SK-N-SH (cell line): ENCODE results near the gene ARPC5. TPM values are rescaled to one million over a fixed set of nuclear protein-coding genes. Genes with fewer than 3 reads are reported as not detected.

ENCODE experiments used
- CTCF ChIA-PET: fragments of 300-600, 350-600 bp; formaldehyde crosslinking; extraction: SDS; loops from one replicate; lab custom pipeline; 2021; lab: Yijun Ruan, JAX
- POLR2A ChIA-PET: fragments of 350-600 bp; sonication (Branson Sonifier 250); formaldehyde crosslinking; extraction: SDS; loops from one replicate; lab custom pipeline; 2020; ENCODE audit warnings: antibody characterized with exemption, inconsistent platforms; lab: Yijun Ruan, JAX
- DNase-seq: peaks from one replicate; pipeline ENCODE4 v3.0.0; 2012
- H2AFZ ChIP-seq: fragments of 200-600 bp; sonication (generic); 2 replicates; pipeline ENCODE4 v1.8.1; 2016; ENCODE audit warnings: antibody characterized with exemption, mild to moderate bottlenecking, low read depth
- H3F3A ChIP-seq: fragments of 200-600 bp; sonication (generic); replicated peaks from 2 replicates; pipeline ENCODE3; 2016; ENCODE audit warnings: antibody characterized with exemption, mild to moderate bottlenecking; ENCODE audit not compliant: insufficient read depth
- H3K27ac ChIP-seq, 2 experiments: fragments of 200-500 bp in 1 of 2; fragments of 200-600 bp in 1 of 2; sonication (Bioruptor generic) in 1 of 2; sonication (generic), shearing (Covaris generic) in 1 of 2; 2 replicates each; pipeline versions ENCODE4 v1.5.1 to v1.6.1; 2014 to 2016; ENCODE audit warnings: low read depth in 2 of 2, inconsistent platforms in 1 of 2, low read length in 1 of 2, mild to moderate bottlenecking in 1 of 2, mixed read lengths in 1 of 2
- H3K27me3 ChIP-seq: fragments of 200-600 bp; sonication (generic), shearing (Covaris generic); 2 replicates; pipeline ENCODE4 v1.6.1; 2016; ENCODE audit warnings: mixed run types; ENCODE audit not compliant: insufficient read depth
- H3K36me3 ChIP-seq, 2 experiments: fragments of 200-500 bp in 1 of 2; fragments of 200-600 bp in 1 of 2; sonication (Bioruptor generic) in 1 of 2; sonication (generic) in 1 of 2; replicated peaks in 1 of 2; 2 replicates each; pipeline versions ENCODE3 to v1.5.1; 2014 to 2016; ENCODE audit warnings: low read length in 1 of 2, mild to moderate bottlenecking in 1 of 2; ENCODE audit not compliant: insufficient read depth in 2 of 2, control insufficient read depth in 1 of 2
- H3K4me1 ChIP-seq, 2 experiments: fragments of 200-500 bp in 1 of 2; fragments of 200-600 bp in 1 of 2; sonication (Bioruptor generic) in 1 of 2; sonication (generic), shearing (Covaris generic) in 1 of 2; 2 replicates each; pipeline versions ENCODE4 v1.5.1 to v1.6.1; 2014 to 2016; ENCODE audit warnings: low read depth in 1 of 2, low read length in 1 of 2, mixed run types in 1 of 2; ENCODE audit not compliant: insufficient read depth in 2 of 2, control insufficient read depth in 1 of 2
- H3K4me2 ChIP-seq: fragments of 200-600 bp; sonication (generic), shearing (Covaris generic); 2 replicates; pipeline ENCODE4 v1.6.1; 2017; ENCODE audit warnings: mixed run types
- H3K4me3 ChIP-seq, 2 experiments: fragments of 200-500 bp in 1 of 2; fragments of 200-600 bp in 1 of 2; sonication (Bioruptor generic) in 1 of 2; sonication (generic), shearing (Covaris generic) in 1 of 2; 2 replicates each; pipeline versions ENCODE4 v1.5.1 to v1.8.1; 2014 to 2016; ENCODE audit warnings: low read depth in 2 of 2, inconsistent platforms in 1 of 2, low read length in 1 of 2, mild to moderate bottlenecking in 1 of 2, mixed read lengths in 1 of 2, moderate library complexity in 1 of 2
- H3K79me2 ChIP-seq: fragments of 200-600 bp; sonication (generic); 2 replicates; pipeline ENCODE4 v1.8.1; 2017; ENCODE audit warnings: mild to moderate bottlenecking; ENCODE audit not compliant: insufficient read depth
- H3K9ac ChIP-seq: fragments of 200-600 bp; sonication (generic); 2 replicates; pipeline ENCODE4 v1.6.1; 2017; ENCODE audit warnings: mixed run types
- H3K9me2 ChIP-seq: fragments of 200-600 bp; sonication (generic); 2 replicates; pipeline ENCODE4 v1.6.1; 2017; ENCODE audit warnings: mixed run types
- H3K9me3 ChIP-seq: fragments of 200-600 bp; sonication (generic); 2 replicates; pipeline ENCODE4 v1.6.1; 2017; ENCODE audit warnings: mixed run types, mild to moderate bottlenecking, moderate library complexity
- H4K20me1 ChIP-seq: fragments of 200-600 bp; sonication (generic); 2 replicates; pipeline ENCODE4 v1.6.1; 2017; ENCODE audit warnings: mild to moderate bottlenecking, mixed run types; ENCODE audit not compliant: insufficient read depth
- CHD2 ChIP-seq: fragments of 150-350 bp; IDR thresholded peaks from 2 replicates; pipeline ENCODE4 v1.6.1; 2018; ENCODE audit warnings: low read length; ENCODE audit not compliant: partially characterized antibody
- CTCF ChIP-seq: fragments of 200-600 bp; sonication (generic); IDR thresholded peaks from 2 replicates; pipeline ENCODE4 v1.6.1; 2017; ENCODE audit warnings: antibody characterized with exemption, mild to moderate bottlenecking, moderate library complexity
- ELF1 ChIP-seq: IDR thresholded peaks from 2 replicates; pipeline ENCODE4 v1.4.0; 2012
- EP300 ChIP-seq, 2 experiments: IDR thresholded peaks; 2 replicates each; pipeline versions ENCODE4 v1.4.0 to v1.6.1; 2012; ENCODE audit warnings: borderline replicate concordance in 1 of 2, low read depth in 1 of 2, low read length in 1 of 2
- FOXJ3 ChIP-seq: sonication (generic); formaldehyde crosslinking; IDR thresholded peaks from 2 replicates; pipeline ENCODE4 v1.5.1; 2020; ENCODE audit warnings: mild to moderate bottlenecking, missing genetic modification reagents
- FOXM1 ChIP-seq: IDR thresholded peaks from 2 replicates; pipeline ENCODE4 v1.4.0; 2012; ENCODE audit warnings: low read depth, mild to moderate bottlenecking
- GABPA ChIP-seq: IDR thresholded peaks from 2 replicates; pipeline ENCODE4 v1.4.0; 2012; ENCODE audit warnings: low read depth, mild to moderate bottlenecking
- GATA2 ChIP-seq: sonication (generic); formaldehyde crosslinking; IDR thresholded peaks from 2 replicates; pipeline ENCODE4 v1.5.0; 2020; ENCODE audit warnings: mild to moderate bottlenecking, missing genetic modification reagents
- IRF3 ChIP-seq: fragments of 150-350 bp; IDR thresholded peaks from 2 replicates; pipeline ENCODE4 v1.6.1; 2016; ENCODE audit warnings: mild to moderate bottlenecking, low read depth, low read length
- MEF2A ChIP-seq: IDR thresholded peaks from 2 replicates; pipeline ENCODE4 v1.4.0; 2012; ENCODE audit warnings: low read depth, borderline replicate concordance
- NFIC ChIP-seq: IDR thresholded peaks from 2 replicates; pipeline ENCODE4 v1.4.0; 2012; ENCODE audit warnings: borderline replicate concordance
- NRF1 ChIP-seq: IDR thresholded peaks from 2 replicates; pipeline ENCODE4 v1.6.1; 2012; ENCODE audit warnings: low read depth, mild to moderate bottlenecking, low read length
- PBX3 ChIP-seq: IDR thresholded peaks from 2 replicates; pipeline ENCODE4; 2012
- RCOR1 ChIP-seq: fragments of 150-350 bp; IDR thresholded peaks from 2 replicates; pipeline ENCODE4 v1.6.1; 2017; ENCODE audit warnings: antibody characterized with exemption, low read length
- RFX5 ChIP-seq: IDR thresholded peaks from 2 replicates; pipeline ENCODE4 v1.6.1; 2012; ENCODE audit warnings: mild to moderate bottlenecking, improper control_type of control experiment, low read length
- SMC3 ChIP-seq: IDR thresholded peaks from 2 replicates; pipeline ENCODE4 v1.6.1; 2012; ENCODE audit warnings: low read depth, low read length, improper control_type of control experiment
- TEAD4 ChIP-seq: IDR thresholded peaks from 2 replicates; pipeline ENCODE4 v1.4.0; 2012; ENCODE audit warnings: mild to moderate bottlenecking, borderline replicate concordance; ENCODE audit not compliant: insufficient read depth
- USF1 ChIP-seq: IDR thresholded peaks from 2 replicates; pipeline ENCODE4 v1.4.0; 2012; ENCODE audit warnings: low read depth, borderline replicate concordance
- USF2 ChIP-seq: fragments of 150-350 bp; IDR thresholded peaks from 2 replicates; pipeline ENCODE4 v1.6.1; 2017; ENCODE audit warnings: antibody characterized with exemption, low read length, low read depth, borderline replicate concordance
- WGBS: methylation state at CpG from one replicate; pipeline ENCODE4 v1.1.6; 2017; ENCODE audit warnings: low lambda C conversion rate; 5-methylcytosine and 5-hydroxymethylcytosine counted together
- polyA plus RNA-seq, 3 experiments: library from polyadenylated mRNA; depleted of rRNA; stranded (reverse); fragments of >200 nt; gene quantifications; 2 replicates each; pipeline ENCODE4 v1.2.3, GENCODE V29; 2012

Gene ARPC5
- polyA plus RNA-seq, 1 of the 3 experiments (the other 2 are of a cell fraction), result 66.8 TPM

GRCh38 chr1:183652107-183652506, 16.5 kb upstream of the ARPC5 start (continued):
- no peak for TF ChIP-seq FOXJ3 (CRISPR knock-in tag)
- TF ChIP-seq, all 33 proteins: peak for 0

- Histone ChIP-seq H3K9me3 (no peaks in the 10 kb centered on the region), H3K4me3 (no peak overlapping the region), H3K9ac (no peak overlapping the region), H2AFZ (no peak overlapping the region), H3K27ac (no peak overlapping the region), H3K4me1 (peaks cover 2 to 9% of the 10 kb centered on the region in 2 experiments; a peak in 3 of 4 replicates), H3K27me3 (no peaks in the 10 kb centered on the region), H4K20me1 (no peaks in the 10 kb centered on the region), H3K9me2 (no peaks in the 10 kb centered on the region), H3F3A (no peaks in the 10 kb centered on the region), H3K79me2 (no peaks in the 10 kb centered on the region), H3K36me3 (no peaks in the 10 kb centered on the region), H3K4me2 (no peak overlapping the region)
- 90% methylated on average over 5 of the region's 5 CpGs for WGBS
- POLR2A ChIA-PET, result no interaction called here
- no peak for DNase-seq
- CTCF ChIA-PET, result interaction anchor here (0.6 to 6.1 kb wide), 3 partner anchors 34 to 264 kb away, joined by 4 to 219 read pairs (median 5); no protein-coding TSS in a partner anchor
- TF ChIP-seq MEF2A (no peak), EP300 (IDR thresholded peaks at IDR 0.05; ENCODE audit: borderline replicate concordance in 1 of 2, low read depth in 1 of 2, low read length in 1 of 2) (no peak), FOXJ3 (CRISPR knock-in tag) (no peak), USF2 (no peak), RCOR1 (no peak), USF1 (no peak), NRF1 (no peak), FOXM1 (no peak), TEAD4 (no peak), SMC3 (no peak), NFIC (no peak), RFX5 (no peak), CTCF (no peak), GATA2 (no peak), GABPA (no peak), PBX3 (no peak), CHD2 (no peak), IRF3 (no peak), ELF1 (no peak)
Observed at GRCh38 chr1:183651612-183652011, 16.0 kb upstream of the ARPC5 start.
